Psoas muscle (tissue), 8 donors: Measurements from ENCODE around the gene GASK1B. TPM values are rescaled to one million over a fixed set of nuclear protein-coding genes. Genes with fewer than 3 reads are reported as not detected.

ENCODE experiments used
- ATAC-seq, 4 donors: fragments of 200-7000 bp; cut with Tn5 transposase; one replicate each; pipeline ENCODE4 v1.9.1; 2020; ENCODE audit warnings: moderate library complexity in 3 of 4, mild to moderate bottlenecking in 2 of 4
- DNase-seq, 2 donors: peaks; one replicate each; pipeline ENCODE4 v3.0.0-alpha.2; 2020
- H3K27ac ChIP-seq: fragments of 200-600 bp; one replicate; pipeline ENCODE4 v1.8.0; 2022
- H3K27me3 ChIP-seq, 3 donors: fragments of 200-600 bp in 1 of 3; one replicate each; pipeline versions ENCODE4 v1.6.1 to v1.8.0; 2013 to 2022; ENCODE audit warnings: low read length in 2 of 3, mild to moderate bottlenecking in 2 of 3, moderate library complexity in 1 of 3; ENCODE audit not compliant: insufficient read depth in 3 of 3
- H3K36me3 ChIP-seq, 2 donors: fragments of 200-600 bp in 1 of 2; one replicate each; pipeline versions ENCODE4 v1.6.1 to v1.8.0; 2013 to 2022; ENCODE audit warnings: low read depth in 1 of 2, mild to moderate bottlenecking in 1 of 2, moderate library complexity in 1 of 2; ENCODE audit not compliant: insufficient read depth in 1 of 2
- H3K4me1 ChIP-seq: fragments of 200-600 bp; one replicate; pipeline ENCODE4 v1.8.0; 2022
- H3K4me3 ChIP-seq: fragments of 200-600 bp; one replicate; pipeline ENCODE4 v1.8.0; 2022; ENCODE audit warnings: mild to moderate bottlenecking
- H3K9me3 ChIP-seq: fragments of 200-600 bp; one replicate; pipeline ENCODE4 v1.8.0; 2022
- whole genome bisulfite sequencing, 3 donors: extraction: QIAGEN DNeasy Blood & Tissue Kit; methylation state at CpG; one replicate each; pipeline versions ENCODE4 v1.1.6 to v1.1.7; 2013; 5-methylcytosine and 5-hydroxymethylcytosine counted together
- intact Hi-C, 2 donors: fragments of 100-400 bp; cut with DNase I; formaldehyde crosslinking; loops; one replicate each; pipeline versions ENCODE4 v1.11.0 to v1.14.2; 2022
- polyA plus RNA-seq, 3 donors: library from polyadenylated mRNA; stranded (reverse); fragments of 200-250 nt; gene quantifications; one replicate each; pipeline ENCODE4 v1.2.3, GENCODE V29; 2013
- total RNA-seq, 4 donors: library from RNA; stranded (reverse); fragmentation: NEBNext Ultra II Directional in 2 of 4; extraction: Animal tissue kit (Norgen Biotek cat#: 25700) in 2 of 4; gene quantifications; one replicate each; pipeline versions ENCODE4 v1.2.1 to v1.2.4, GENCODE V29; 2021 to 2023
- TF ChIP-seq, protein P1 (sequence below): fragments of 200-600 bp; IDR thresholded peaks from one replicate; pipeline ENCODE4 v1.8.0; 2022; ENCODE audit warnings: antibody characterized with exemption
- donor health status: healthy with polysubstance abuse.
- donor health status: DM: no; HTN: no; CAD: no; lungs with moderate emphysema.
- donor health status: Bipolar disorder and iron deficiency.
- donor health status: healthy.
- donor health status: DM: yes; HTN: yes; CAD: no.
- donor health status: DM: no; HTN: no; CAD: no.
- donor health status: DM: no; HTN: no; CAD: no.
- donor health status: DM: yes; HTN: yes; CAD: no.

Gene GASK1B
- total and polyA plus RNA-seq, 7 donors = 2.6 to 16.7 (median 5.4) TPM

DNA sequence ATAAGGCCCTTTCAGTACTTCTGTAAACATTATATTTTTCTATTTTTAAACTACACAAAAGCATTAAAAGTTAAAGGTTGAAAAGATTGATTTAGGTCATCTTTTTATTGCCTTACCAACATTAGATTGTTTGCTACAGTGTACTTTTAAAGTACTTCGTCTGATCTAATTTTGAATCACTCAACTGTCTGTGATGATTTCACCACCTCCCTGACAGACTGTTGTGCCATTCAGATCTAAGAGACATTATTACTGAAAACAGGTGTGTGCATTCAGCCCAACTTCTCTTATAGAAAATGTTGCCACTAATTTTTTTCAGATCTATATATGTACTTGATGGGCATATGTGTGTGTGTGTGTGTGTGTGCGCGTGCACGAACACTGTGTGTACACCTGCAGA is 39.3 kb downstream of the GASK1B start:
- DNase-seq = no peak
- 57 to 77% (median 57%) methylated on average over 4 of the region's 4 CpGs for WGBS, 3 donors
- Histone ChIP-seq H3K4me1 (no peaks in the 10 kb centered on the region), H3K9me3 (no peaks in the 10 kb centered on the region), H3K36me3 (no peaks in the 10 kb centered on the region), H3K4me3 (no peak overlapping the region), H3K27me3 (no peaks in the 10 kb centered on the region), H3K27ac (no peak overlapping the region)
- ATAC-seq = no peak
- intact Hi-C loops = no loop called here
- TF ChIP-seq, protein P1, sequence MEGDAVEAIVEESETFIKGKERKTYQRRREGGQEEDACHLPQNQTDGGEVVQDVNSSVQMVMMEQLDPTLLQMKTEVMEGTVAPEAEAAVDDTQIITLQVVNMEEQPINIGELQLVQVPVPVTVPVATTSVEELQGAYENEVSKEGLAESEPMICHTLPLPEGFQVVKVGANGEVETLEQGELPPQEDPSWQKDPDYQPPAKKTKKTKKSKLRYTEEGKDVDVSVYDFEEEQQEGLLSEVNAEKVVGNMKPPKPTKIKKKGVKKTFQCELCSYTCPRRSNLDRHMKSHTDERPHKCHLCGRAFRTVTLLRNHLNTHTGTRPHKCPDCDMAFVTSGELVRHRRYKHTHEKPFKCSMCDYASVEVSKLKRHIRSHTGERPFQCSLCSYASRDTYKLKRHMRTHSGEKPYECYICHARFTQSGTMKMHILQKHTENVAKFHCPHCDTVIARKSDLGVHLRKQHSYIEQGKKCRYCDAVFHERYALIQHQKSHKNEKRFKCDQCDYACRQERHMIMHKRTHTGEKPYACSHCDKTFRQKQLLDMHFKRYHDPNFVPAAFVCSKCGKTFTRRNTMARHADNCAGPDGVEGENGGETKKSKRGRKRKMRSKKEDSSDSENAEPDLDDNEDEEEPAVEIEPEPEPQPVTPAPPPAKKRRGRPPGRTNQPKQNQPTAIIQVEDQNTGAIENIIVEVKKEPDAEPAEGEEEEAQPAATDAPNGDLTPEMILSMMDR = no peak

DNA sequence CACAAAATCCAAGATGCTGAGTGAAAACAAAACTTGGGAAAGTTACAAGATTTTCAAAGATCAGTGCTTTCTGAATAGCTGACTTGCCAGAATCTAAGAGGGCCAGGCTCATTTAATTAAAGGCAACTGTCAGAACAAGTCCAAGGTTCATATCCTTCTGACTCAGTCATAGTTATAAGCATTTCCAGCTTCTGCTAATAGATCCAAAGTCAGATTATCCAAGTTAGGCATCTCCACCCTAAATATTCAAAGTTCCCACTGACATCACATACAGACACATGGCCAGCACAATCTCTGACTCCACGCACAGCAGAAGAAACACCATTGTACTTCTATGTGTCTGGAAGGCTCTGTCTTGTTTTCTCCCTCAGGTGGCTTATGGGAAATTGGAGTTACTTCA is 41.8 kb downstream of the GASK1B start:
- intact Hi-C loops = no loop called here
- DNase-seq (no peak), ATAC-seq (no peak)
- Histone ChIP-seq H3K27me3 (no peaks in the 10 kb centered on the region), H3K9me3 (no peaks in the 10 kb centered on the region), H3K36me3 (no peaks in the 10 kb centered on the region), H3K4me1 (no peaks in the 10 kb centered on the region), H3K27ac (no peak overlapping the region), H3K4me3 (no peak overlapping the region)
- TF ChIP-seq, protein P1 = no peak
- 14 to 41% (median 27%) methylated on average over 1 of the region's 1 CpG for WGBS, 3 donors

DNA sequence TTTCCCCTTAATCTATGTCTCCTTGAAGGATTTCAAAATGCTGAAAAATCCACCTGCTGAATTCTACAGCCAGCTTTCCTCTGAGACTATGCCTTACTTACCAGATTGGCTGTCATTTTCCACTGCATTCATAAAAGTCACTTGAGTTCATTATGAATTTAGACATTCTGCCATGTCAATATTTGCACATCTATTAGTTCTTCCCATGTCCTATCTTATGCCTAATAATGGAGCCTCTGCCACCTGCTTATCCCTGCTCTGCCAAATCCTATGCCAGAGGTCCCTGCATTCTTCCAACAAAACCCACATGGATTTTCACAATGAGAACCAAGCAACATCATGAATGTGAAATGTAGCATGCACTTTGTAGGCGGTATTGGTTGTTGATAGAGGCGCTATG is 42.6 kb downstream of the GASK1B start:
- H3K9me3 ChIP-seq = no peaks in the 10 kb centered on the region
- intact Hi-C loops = no loop called here
- DNase-seq (no peak), ATAC-seq (no peak)
- no peaks in the 10 kb centered on the region for H3K36me3 ChIP-seq
- H3K4me1 ChIP-seq = no peaks in the 10 kb centered on the region
- no peak overlapping the region for H3K27ac ChIP-seq
- TF ChIP-seq, protein P1 = no peak
- 88 to 93% (median 90%) methylated on average over 2 of the region's 2 CpGs for whole genome bisulfite sequencing, 3 donors
- no peak overlapping the region for H3K4me3 ChIP-seq
- no peaks in the 10 kb centered on the region for H3K27me3 ChIP-seq

DNA sequence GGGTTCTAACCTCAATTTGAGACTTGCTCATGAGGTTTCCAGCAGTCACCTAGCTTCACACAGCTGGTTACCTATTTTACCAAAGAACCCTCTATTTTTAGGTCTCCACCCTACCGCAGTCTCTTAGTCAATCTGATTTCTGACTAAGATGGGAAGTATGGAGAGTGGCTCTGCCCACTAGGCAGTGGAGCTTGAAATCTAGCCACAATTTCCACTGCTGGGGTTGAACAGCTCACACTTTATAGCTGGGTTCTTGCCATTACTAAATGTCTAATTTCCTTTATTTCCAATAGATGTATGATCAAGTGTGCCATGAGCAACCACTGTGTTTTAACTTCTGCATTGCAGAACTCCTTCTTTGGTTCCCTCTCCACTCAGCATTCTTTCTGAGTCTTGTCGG is 43.1 kb downstream of the GASK1B start:
- Histone ChIP-seq H3K4me3 (no peak overlapping the region), H3K4me1 (no peaks in the 10 kb centered on the region), H3K9me3 (no peaks in the 10 kb centered on the region), H3K27me3 (no peaks in the 10 kb centered on the region), H3K36me3 (no peaks in the 10 kb centered on the region), H3K27ac (no peak overlapping the region)
- DNase-seq (no peak), ATAC-seq (no peak)
- TF ChIP-seq, protein P1 = no peak
- intact Hi-C loops = no loop called here
- 87 to 96% (median 92%) methylated on average over 2 of the region's 2 CpGs for WGBS, 3 donors

- TF ChIP-seq, protein P1 = no peak
- Histone ChIP-seq H3K4me3 (no peak overlapping the region), H3K4me1 (no peaks in the 10 kb centered on the region), H3K36me3 (no peaks in the 10 kb centered on the region), H3K27me3 (no peaks in the 10 kb centered on the region), H3K9me3 (no peaks in the 10 kb centered on the region), H3K27ac (no peak overlapping the region)
- DNase-seq = no peak
- intact Hi-C loops = no loop called here
- WGBS, 3 donors = 92 to 94% (median 94%) methylated on average over 5 of the region's 5 CpGs
- no peak for ATAC-seq
Observed at GRCh38 chr4:158128540-158128939, 44.3 kb downstream of the GASK1B start.
